ENCODE measurements around the gene SEC22C.
A peak's percentile ranks its signal among the peaks of the same experiment; 100 is the strongest.
"Not testable (repeated sequence)": the region's sequence is repeated elsewhere in the genome, so short reads cannot be mapped to it uniquely, and the experiment has no call there.

The SEC22C gene

DNA sequence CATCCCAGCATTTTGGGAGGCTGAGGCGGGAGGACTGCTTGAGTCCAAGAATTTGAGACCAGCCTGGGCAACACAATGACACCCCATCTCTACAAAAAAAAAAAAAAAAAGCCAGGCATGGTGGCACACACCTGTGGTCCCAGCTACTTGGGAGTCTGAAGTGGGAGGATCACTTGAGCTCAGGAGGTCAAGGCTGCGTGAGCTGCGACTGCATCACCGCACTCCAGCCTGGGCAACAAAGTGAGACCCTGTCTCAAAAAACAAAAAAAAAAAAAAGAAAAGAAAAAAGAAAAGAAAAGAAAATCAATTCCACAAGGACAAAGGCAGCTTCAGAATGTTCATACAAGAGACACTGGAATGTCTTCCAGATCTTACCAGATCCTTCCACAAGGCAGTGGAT, 2.4 kb downstream of the SEC22C start:
- not testable (repeated sequence) for DNase-seq

DNA sequence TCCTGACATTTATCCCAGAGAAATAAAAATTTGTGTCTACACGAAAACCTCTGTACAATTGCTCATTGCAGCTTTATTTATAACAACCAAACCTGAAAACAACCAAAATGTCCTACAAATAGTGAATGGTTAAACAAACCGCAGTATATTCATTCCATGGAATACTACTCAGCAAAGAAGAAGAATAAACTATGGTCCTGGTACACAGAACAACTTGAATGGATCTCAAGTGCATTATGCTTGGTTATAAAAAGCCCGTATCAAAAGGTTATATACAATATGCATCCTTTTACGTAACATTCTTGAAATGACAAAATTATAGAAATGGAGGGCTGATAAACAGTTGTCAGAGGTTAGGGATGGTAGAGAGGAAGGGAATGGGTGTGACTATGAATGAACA, 3.7 kb downstream of the SEC22C start:
- no peak for DNase-seq

GRCh38 chr3:42575137-42575741, 6.5 kb downstream of the SEC22C start:
- DNase-seq: no peak

GRCh38 chr3:42572278-42572677, 9.5 kb downstream of the SEC22C start:
- peak; percentile 19 for DNase-seq

GRCh38 chr3:42569593-42570142, 12.1 kb downstream of the SEC22C start:
- no peak for DNase-seq

- DNase-seq: no peak
Measured at GRCh38 chr3:42562047-42562907, 19.5 kb downstream of the SEC22C start.

GRCh38 chr3:42557854-42558253, 23.9 kb downstream of the SEC22C start:
- no peak for DNase-seq

- not testable (repeated sequence) for DNase-seq
Measured at GRCh38 chr3:42556817-42557216, 24.9 kb downstream of the SEC22C start.

- DNase-seq: no peak
Measured at GRCh38 chr3:42556089-42556632, 25.6 kb downstream of the SEC22C start.

DNA sequence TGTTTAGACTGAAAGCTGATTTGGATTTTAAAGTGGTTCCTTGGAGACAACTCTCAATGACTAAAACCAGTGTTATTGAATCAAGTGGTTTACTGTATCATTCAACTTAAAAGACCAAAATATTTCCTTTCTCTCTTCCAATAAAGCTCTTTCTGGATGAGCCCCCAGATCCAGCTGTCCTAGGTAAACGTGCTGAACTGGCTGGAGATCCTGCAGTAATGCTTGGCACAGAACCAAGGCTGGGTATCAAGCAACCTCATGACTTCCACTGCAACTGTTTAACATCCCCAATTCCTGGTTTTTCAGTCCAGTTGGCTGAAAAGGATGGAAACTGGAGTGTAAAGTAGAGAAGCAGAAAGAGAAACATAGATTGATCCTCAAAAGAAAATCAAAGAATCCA, 28.9 kb downstream of the SEC22C start:
- no peak for DNase-seq

DNA sequence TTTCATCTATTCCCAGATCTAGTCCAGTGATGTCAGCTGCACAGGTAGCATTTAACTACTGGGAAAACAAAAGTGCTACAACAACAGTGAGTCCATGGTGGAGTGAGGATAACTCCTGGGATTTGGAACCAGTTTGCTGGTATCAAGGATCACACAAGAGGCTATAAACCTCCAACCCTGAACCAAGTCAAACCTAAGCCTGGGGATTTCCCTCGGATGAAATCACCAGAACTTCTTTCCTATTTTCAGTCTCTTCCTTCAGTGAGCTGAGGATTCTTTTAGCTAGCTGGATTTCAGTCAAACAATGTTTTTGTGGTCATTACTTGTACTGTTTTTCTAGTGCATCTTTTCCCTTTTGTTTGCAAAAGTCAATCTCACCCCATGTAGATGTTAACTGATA, 31.5 kb downstream of the SEC22C start:
- no peak for DNase-seq

DNA sequence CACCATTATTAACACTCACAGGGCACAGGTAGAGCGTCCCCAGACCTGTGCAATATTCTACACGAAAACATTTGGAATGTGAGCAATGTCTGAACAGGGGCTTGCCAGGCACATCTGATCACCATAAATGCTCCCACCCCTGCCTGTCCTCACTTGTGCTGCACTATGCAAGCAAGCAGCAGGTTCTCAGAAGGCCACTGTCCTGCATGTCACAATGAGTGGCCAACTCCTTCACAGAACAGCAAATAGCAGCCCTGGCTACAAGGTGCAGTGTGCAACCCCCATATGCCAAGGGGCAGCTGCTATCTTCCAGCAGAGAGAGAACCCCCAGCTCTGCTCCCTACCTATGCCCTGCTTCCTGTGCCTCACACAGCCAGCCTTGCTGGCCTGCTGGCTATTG, 32.6 kb downstream of the SEC22C start:
- no peak for DNase-seq

- DNase-seq: no peak
Measured at GRCh38 chr3:42547401-42547945, 34.3 kb downstream of the SEC22C start.

GRCh38 chr3:42546691-42547213, 35.0 kb downstream of the SEC22C start:
- DNase-seq: no peak

- no peak for DNase-seq
Measured at GRCh38 chr3:42545284-42545900, 36.4 kb downstream of the SEC22C start.

DNA sequence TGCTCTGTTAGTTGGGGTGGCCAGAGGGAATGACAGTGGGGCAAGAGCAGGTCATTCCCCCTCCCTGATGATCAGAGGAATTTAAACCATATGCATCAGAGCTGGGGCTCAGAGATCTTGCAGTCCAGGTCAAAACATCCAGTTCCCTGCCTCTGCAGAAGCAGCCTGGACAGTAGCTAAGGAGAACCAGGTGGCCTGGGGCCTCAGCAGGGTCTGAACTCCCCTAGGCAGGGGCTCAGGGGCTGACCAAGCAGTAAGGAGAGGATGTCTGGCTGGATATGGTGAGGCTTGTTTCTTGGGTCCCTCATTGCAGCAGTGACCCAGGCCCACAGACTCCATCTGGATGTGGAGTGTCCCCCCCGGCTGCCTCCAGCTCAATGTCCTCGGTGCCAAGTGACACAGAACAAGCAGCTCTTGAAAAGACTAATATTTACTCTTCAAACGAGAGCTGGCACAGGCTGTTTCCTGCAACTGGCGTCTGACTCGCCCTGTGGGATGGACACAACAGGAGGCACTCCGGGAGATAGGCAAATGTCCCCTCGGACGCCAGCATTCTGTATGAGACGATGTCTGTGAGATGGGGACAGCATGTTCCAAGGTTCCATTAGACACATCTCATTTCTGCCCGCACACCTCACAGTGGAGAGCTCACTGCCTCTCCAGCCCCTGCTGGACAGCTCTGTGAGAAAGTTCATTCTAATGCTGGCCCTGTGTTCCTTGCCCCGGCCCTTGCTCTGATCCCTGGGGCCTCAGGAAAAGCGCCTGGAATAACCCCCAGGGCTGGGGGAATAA, 37.1 kb downstream of the SEC22C start:
- no peak for DNase-seq

GRCh38 chr3:42541079-42541478, 40.7 kb downstream of the SEC22C start:
- DNase-seq: no peak

- no peak for DNase-seq
Measured at GRCh38 chr3:42539871-42540714, 41.7 kb downstream of the SEC22C start.

DNA sequence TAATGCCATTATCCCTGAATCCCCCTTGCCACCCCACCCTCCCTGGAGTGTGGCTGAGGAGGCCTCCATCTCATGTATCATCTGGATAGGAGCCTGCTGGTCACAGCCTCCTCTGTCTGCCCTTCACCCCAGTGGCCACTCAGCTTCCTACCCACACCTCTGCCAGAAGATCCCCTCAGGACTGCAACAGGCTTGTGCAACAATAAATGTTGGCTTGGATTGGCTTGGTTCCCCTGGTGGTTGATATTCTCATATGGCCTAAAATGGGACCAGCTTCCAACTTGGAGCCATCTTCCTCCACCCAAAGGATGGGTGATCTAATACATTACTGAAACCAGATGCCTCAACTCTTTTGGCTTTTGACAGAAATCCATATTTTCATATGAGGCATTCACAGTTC, 44.4 kb downstream of the SEC22C start:
- no peak for DNase-seq

- peak; percentile 38 for DNase-seq
Measured at GRCh38 chr3:42535981-42536784, 45.6 kb downstream of the SEC22C start.
